Measurements from ENCODE around the gene CDH5. TPM values are rescaled to one million over a fixed set of nuclear protein-coding genes. Genes with fewer than 3 reads are reported as not detected.

Gene CDH5
- total RNA-seq, 1 experiment from 2014 or later: 0.26 TPM

DNA sequence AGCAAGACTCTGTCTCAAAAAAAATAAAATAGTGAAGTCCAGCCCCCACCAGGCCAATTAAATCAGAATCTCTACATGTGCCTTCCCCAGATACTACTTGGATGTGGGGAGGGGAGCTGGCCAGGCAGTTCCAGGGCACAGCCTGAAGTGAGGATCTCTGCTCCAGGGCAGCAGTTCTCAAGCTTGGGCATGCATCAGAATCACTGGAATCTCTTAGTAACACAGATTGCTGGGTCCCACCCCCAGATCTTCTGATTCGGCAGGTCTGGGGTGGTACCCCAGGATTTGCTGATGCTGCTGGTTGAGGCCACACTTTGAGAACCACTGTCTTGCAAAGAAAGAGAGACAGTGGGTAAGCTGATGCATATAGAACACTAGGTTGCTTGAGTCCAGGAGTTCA, 8.3 kb upstream of the CDH5 start:
- intact Hi-C loops (cut with micrococcal nuclease; ENCODE audit: unreplicated experiment): no loop called here
- DNase-seq (ENCODE audit: low spot score): no peak
- Histone ChIP-seq H3K4me3 (ENCODE audit: low read depth, low read length, poor library complexity, severe bottlenecking) (no peak overlapping the region), H3K36me3 (ENCODE audit: insufficient read depth, low read length, poor library complexity, severe bottlenecking) (no peaks in the 10 kb centered on the region), H3K9me3 (ENCODE audit: low read depth, low read length, poor library complexity, severe bottlenecking) (no peaks in the 10 kb centered on the region), H3K4me1 (ENCODE audit: insufficient read depth, low read length, poor library complexity, severe bottlenecking) (no peaks in the 10 kb centered on the region), H3K27me3 (replicated peaks; ENCODE audit: insufficient read depth, low read depth, low read length, poor library complexity) (no peaks in the 10 kb centered on the region), H3K27ac (ENCODE audit: low read depth, low read length, poor library complexity, severe bottlenecking) (no peak overlapping the region)
- ChIA-PET CTCF (interaction anchor here (0.6 to 1.1 kb wide), 2 partner anchors 14 to 78 kb away, joined by 3 to 6 read pairs; no protein-coding TSS in a partner anchor), POLR2A (ENCODE audit: low non-redundant PET) (no interaction called here)
- TF ChIP-seq EZH2 (IDR thresholded peaks at IDR 0.05; ENCODE audit: borderline replicate concordance, low read depth, low read length, poor library complexity, severe bottlenecking): no peak
- TF ChIP-seq, protein P1, sequence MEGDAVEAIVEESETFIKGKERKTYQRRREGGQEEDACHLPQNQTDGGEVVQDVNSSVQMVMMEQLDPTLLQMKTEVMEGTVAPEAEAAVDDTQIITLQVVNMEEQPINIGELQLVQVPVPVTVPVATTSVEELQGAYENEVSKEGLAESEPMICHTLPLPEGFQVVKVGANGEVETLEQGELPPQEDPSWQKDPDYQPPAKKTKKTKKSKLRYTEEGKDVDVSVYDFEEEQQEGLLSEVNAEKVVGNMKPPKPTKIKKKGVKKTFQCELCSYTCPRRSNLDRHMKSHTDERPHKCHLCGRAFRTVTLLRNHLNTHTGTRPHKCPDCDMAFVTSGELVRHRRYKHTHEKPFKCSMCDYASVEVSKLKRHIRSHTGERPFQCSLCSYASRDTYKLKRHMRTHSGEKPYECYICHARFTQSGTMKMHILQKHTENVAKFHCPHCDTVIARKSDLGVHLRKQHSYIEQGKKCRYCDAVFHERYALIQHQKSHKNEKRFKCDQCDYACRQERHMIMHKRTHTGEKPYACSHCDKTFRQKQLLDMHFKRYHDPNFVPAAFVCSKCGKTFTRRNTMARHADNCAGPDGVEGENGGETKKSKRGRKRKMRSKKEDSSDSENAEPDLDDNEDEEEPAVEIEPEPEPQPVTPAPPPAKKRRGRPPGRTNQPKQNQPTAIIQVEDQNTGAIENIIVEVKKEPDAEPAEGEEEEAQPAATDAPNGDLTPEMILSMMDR (conservative IDR thresholded peaks at IDR 0.05; ENCODE audit: low read depth, low read length): no peak
- no TSS peak for BruUV-seq (replicated peaks)

DNA sequence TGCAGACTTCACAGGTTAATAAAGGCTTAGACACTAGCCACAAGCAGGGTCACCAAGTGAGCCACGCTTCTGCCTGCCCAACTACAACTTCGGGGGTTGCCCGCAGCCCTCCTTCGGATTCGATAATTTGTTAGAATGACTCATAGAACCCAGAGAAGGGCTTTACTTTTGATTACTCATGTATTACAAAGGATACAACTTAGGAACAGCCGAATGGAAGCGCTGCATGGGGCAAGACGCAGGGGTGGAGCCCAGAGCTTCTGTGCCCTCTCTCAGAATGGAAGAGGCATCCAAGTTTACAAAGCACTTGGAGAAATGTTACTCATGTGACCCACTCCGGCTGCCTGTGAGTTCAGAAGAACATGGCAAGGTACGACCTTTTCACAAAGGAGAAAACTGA, 7.5 kb upstream of the CDH5 start:
- Histone ChIP-seq H3K36me3 (ENCODE audit: insufficient read depth, low read length, poor library complexity, severe bottlenecking) (no peaks in the 10 kb centered on the region), H3K4me1 (ENCODE audit: insufficient read depth, low read length, poor library complexity, severe bottlenecking) (peaks cover under 1% of the 10 kb centered on the region), H3K27me3 (replicated peaks; ENCODE audit: insufficient read depth, low read depth, low read length, poor library complexity) (no peaks in the 10 kb centered on the region), H3K4me3 (ENCODE audit: low read depth, low read length, poor library complexity, severe bottlenecking) (no peak overlapping the region), H3K27ac (ENCODE audit: low read depth, low read length, poor library complexity, severe bottlenecking) (no peak overlapping the region), H3K9me3 (ENCODE audit: low read depth, low read length, poor library complexity, severe bottlenecking) (no peaks in the 10 kb centered on the region)
- CTCF ChIA-PET: no interaction called here
- TF ChIP-seq, protein P1 (conservative IDR thresholded peaks at IDR 0.05; ENCODE audit: low read depth, low read length): no peak
- no peak for TF ChIP-seq EZH2 (IDR thresholded peaks at IDR 0.05; ENCODE audit: borderline replicate concordance, low read depth, low read length, poor library complexity, severe bottlenecking)
- POLR2A ChIA-PET (ENCODE audit: low non-redundant PET): interaction anchor here (0.6 kb wide), 1 partner anchor 322 kb away, joined by 3 read pairs; no protein-coding TSS in a partner anchor
- no TSS peak for BruUV-seq (replicated peaks)
- peak; percentile 70 for DNase-seq (ENCODE audit: low spot score)
- intact Hi-C loops (cut with micrococcal nuclease; ENCODE audit: unreplicated experiment): no loop called here

DNA sequence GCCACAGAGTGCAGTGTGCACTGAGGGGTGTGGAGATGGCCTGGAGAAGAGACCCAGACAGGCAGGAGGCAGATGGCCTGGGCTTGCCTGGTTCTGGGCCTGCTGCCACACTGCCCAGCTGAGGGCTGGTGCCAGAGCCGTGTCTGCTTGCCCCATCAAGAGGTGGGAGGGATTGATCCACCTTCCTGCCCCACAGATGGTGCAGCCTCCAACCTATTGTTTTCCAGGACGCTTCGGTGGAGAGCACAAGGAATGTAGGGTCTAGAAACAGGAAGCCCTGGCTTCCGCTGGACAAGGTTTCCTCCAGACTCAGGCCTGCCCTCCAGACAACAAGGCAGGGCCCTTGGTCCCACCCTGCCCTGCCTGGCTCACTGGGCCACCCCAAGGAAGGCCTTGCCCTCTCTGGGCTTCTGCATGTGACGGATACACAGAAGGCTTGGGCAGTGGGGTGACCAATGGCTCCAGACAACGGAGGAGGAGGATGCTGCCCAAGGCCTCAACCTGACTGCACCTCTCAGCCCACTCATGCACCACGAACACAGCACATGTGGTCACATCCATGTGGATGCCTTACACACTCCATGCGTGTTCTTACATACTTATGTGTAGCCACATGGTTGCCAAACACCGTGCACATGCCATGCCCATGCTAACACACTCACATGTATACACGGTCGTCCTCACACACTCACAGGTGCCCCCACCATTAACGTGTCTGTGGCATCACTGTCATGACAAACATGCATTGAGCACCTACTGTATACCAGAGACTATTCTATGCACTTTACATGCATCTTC, 6.5 kb upstream of the CDH5 start:
- Histone ChIP-seq H3K9me3 (ENCODE audit: low read depth, low read length, poor library complexity, severe bottlenecking) (no peaks in the 10 kb centered on the region), H3K4me1 (ENCODE audit: insufficient read depth, low read length, poor library complexity, severe bottlenecking) (peaks cover 10% of the 10 kb centered on the region), H3K27ac (ENCODE audit: low read depth, low read length, poor library complexity, severe bottlenecking) (no peak overlapping the region), H3K4me3 (ENCODE audit: low read depth, low read length, poor library complexity, severe bottlenecking) (no peak overlapping the region), H3K27me3 (replicated peaks; ENCODE audit: insufficient read depth, low read depth, low read length, poor library complexity) (no peaks in the 10 kb centered on the region), H3K36me3 (ENCODE audit: insufficient read depth, low read length, poor library complexity, severe bottlenecking) (no peaks in the 10 kb centered on the region)
- intact Hi-C loops (cut with micrococcal nuclease; ENCODE audit: unreplicated experiment): no loop called here
- POLR2A ChIA-PET (ENCODE audit: low non-redundant PET): no interaction called here
- BruUV-seq (replicated peaks): no TSS peak
- TF ChIP-seq EZH2 (IDR thresholded peaks at IDR 0.05; ENCODE audit: borderline replicate concordance, low read depth, low read length, poor library complexity, severe bottlenecking): no peak
- TF ChIP-seq, protein P1 (conservative IDR thresholded peaks at IDR 0.05; ENCODE audit: low read depth, low read length): no peak
- no peak for DNase-seq (ENCODE audit: low spot score)
- CTCF ChIA-PET: no interaction called here

All from A673 (cell line).